ENCODE measurements around the gene RPL38.

The RPL38 gene

GRCh38 chr17:74220219-74220618 is 16.7 kb downstream of the RPL38 start:
- Histone ChIP-seq H3K36me3 (ENCODE audit: control insufficient read depth in 2 of 2, insufficient read depth in 1 of 2, low read length in 2 of 2) (peaks cover 0 to 8% of the 10 kb centered on the region in 2 experiments; a peak in 1 of 3 replicates), H3K9me3 (ENCODE audit: control insufficient read depth, insufficient read depth, low read depth, low read length) (no peaks in the 10 kb centered on the region), H3K4me3 (ENCODE audit: low read depth, low read length) (no peak overlapping the region), H3K27ac (ENCODE audit: extremely low read depth, low read depth, low read length) (no peak overlapping the region), H3K4me1 (ENCODE audit: control insufficient read depth, insufficient read depth, low read length) (no peaks in the 10 kb centered on the region)
- CTCF ChIA-PET, result interaction anchor here (0.6 to 1.3 kb wide), 4 partner anchors 17 to 76 kb away, joined by 3 to 4 read pairs (median 3); partner anchors contain the start of gene RPL38
- POLR2A ChIA-PET, result interaction anchor here (0.9 to 1.0 kb wide), 2 partner anchors 16 to 41 kb away, joined by 4 to 6 read pairs; no protein-coding TSS in a partner anchor
- TF ChIP-seq KLF16 (tag by site-specific recombination; IDR thresholded peaks at IDR 0.05) (no peak), YY2 (tag by site-specific recombination; IDR thresholded peaks at IDR 0.05) (no peak), ZNF121 (tag by site-specific recombination; IDR thresholded peaks at IDR 0.05) (no peak)

DNA sequence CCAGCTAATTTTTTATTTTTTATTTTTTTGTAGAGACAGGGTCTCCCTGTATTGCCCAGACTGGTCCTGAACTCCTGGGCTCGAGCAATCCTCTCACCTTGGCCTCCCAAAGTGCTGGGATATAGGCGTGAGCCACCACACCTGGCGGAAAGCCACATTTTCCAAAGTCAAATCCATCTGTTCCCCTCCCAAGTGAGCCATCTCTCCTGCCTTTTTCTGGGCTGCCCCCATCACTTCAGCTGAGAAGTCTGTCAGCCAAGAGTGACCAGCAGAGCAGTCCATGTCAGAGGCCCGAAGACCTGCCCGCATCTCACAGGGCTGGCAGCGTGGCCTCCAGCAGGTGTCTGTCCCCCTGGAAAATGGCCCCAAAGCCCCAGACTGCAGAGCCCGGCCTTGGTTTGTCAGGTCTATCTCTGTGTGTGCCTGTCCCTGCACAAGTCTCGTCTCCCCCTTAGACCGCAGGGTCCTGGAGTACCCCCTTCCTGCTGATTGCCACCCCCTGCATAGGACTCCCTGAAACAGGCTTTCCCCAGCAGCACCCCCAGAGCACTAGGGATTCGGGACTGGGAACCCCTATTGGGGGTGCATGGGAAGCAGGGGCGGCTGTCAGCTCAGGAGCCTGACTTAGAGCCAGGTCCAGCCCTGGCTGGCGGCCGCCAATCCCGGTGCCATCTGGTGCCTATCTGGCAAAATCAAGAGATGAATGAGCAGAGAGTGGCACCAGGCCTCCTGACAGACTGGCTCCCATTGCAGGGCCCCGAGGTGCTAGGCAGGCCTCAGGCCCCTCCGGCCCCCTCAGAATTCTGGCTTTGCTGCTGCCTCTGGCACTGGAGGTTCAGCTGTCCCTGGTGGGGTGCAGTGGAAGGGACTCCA is 17.7 kb downstream of the RPL38 start:
- H3K9me3 ChIP-seq (ENCODE audit: control insufficient read depth, insufficient read depth, low read depth, low read length), result no peaks in the 10 kb centered on the region
- no peak overlapping the region for H3K4me3 ChIP-seq (ENCODE audit: low read depth, low read length)
- ChIA-PET CTCF (interaction anchor here (1.3 kb wide), 1 partner anchor 63 kb away, joined by 4 read pairs; no protein-coding TSS in a partner anchor), POLR2A (interaction anchor here (1.0 to 1.4 kb wide), 3 partner anchors 8 to 18 kb away, joined by 3 to 7 read pairs (median 6); partner anchors contain the start of genes RPL38 and TTYH2)
- H3K36me3 ChIP-seq (ENCODE audit: control insufficient read depth in 2 of 2, insufficient read depth in 1 of 2, low read length in 2 of 2), result peaks cover 0 to 8% of the 10 kb centered on the region in 2 experiments; a peak in 1 of 3 replicates
- no peak overlapping the region for H3K27ac ChIP-seq (ENCODE audit: extremely low read depth, low read depth, low read length)
- no peak for TF ChIP-seq ZBTB44 (tag by site-specific recombination; IDR thresholded peaks at IDR 0.05)
- TF ChIP-seq OVOL3 (tag by site-specific recombination; IDR thresholded peaks at IDR 0.05), result no peak
- no peak for TF ChIP-seq ZNF174 (tag by site-specific recombination; IDR thresholded peaks at IDR 0.05)
- no peak for TF ChIP-seq HOXD13 (CRISPR knock-in tag; IDR thresholded peaks at IDR 0.05; ENCODE audit: borderline replicate concordance)
- no peak for TF ChIP-seq ZNF530 (tag by site-specific recombination; IDR thresholded peaks at IDR 0.05; ENCODE audit: low read depth)
- TF ChIP-seq ZNF629 (tag by site-specific recombination; IDR thresholded peaks at IDR 0.05), result no peak
- TF ChIP-seq REST (tag by site-specific recombination; IDR thresholded peaks at IDR 0.05), result no peak
- TF ChIP-seq ZNF133 (tag by site-specific recombination; IDR thresholded peaks at IDR 0.05), result no peak
- no peak for TF ChIP-seq ZNF19 (tag by site-specific recombination; IDR thresholded peaks at IDR 0.05; ENCODE audit: low read depth)
- no peak for TF ChIP-seq ZNF600 (tag by site-specific recombination; IDR thresholded peaks at IDR 0.05)
- no peak for TF ChIP-seq ZNF837 (tag by site-specific recombination; IDR thresholded peaks at IDR 0.05)
- no peak for TF ChIP-seq ZBTB17 (tag by site-specific recombination; IDR thresholded peaks at IDR 0.05)
- TF ChIP-seq ZNF302 (tag by site-specific recombination; IDR thresholded peaks at IDR 0.05; ENCODE audit: low read depth), result no peak
- TF ChIP-seq ZBTB48 (tag by site-specific recombination; IDR thresholded peaks at IDR 0.05), result no peak
- H3K4me1 ChIP-seq (ENCODE audit: control insufficient read depth, insufficient read depth, low read length), result no peaks in the 10 kb centered on the region

Data from HEK293 (cell line).